HepG2 (cell line): Measurements from ENCODE around the gene DCUN1D2. TPM values are rescaled to one million over a fixed set of nuclear protein-coding genes. Genes with fewer than 3 reads are reported as not detected.
A peak's percentile ranks its signal among the peaks of the same experiment; 100 is the strongest.

Experiments
- ATAC-seq: fragments of 200-7000 bp; cut with Tn5 transposase; 3 replicates; pipeline ENCODE4 v1.9.1; 2020; ENCODE audit warnings: mild to moderate bottlenecking, moderate library complexity
- BruUV-seq: library from RNA; stranded (reverse); fragments of 400-500 nt; replicated peaks from 2 replicates; lab custom pipeline; 2021; lab: Mats Ljungman, UMichigan
- CTCF ChIA-PET: fragments of 300-600 bp; formaldehyde crosslinking; extraction: SDS; loops from one replicate; lab custom pipeline; 2021; ENCODE audit warnings: low total read pairs, inconsistent platforms, low intra/inter-chr PET ratio; lab: Yijun Ruan, JAX
- POLR2A ChIA-PET: fragments of 350-600 bp; sonication (Branson Sonifier 250); formaldehyde crosslinking; loops from one replicate; lab custom pipeline; 2020; ENCODE audit warnings: antibody characterized with exemption, inconsistent platforms; lab: Yijun Ruan, JAX
- DNase-seq: peaks from one replicate; pipeline ENCODE4 v3.0.0-alpha.2; 2015; ENCODE audit warnings: low spot score
- FAIRE-seq: peaks from 3 replicates; lab custom pipeline; 2011; peaks lifted over from hg19 to GRCh38; lab: Jason Lieb, UNC
- H2AFZ ChIP-seq: one replicate; pipeline ENCODE4 v1.6.1; 2011; ENCODE audit warnings: low read length, inconsistent platforms
- H3K27ac ChIP-seq: fragments of 300-600 bp; 3 replicates; pipeline ENCODE4 v1.8.0; 2011; ENCODE audit warnings: mixed run types, mild to moderate bottlenecking, mixed read lengths, low read length, inconsistent platforms; ENCODE audit not compliant: insufficient read depth; ENCODE audit errors: extremely low read length
- H3K27me3 ChIP-seq, 2 experiments: fragments of 200-600 bp in 1 of 2; 2 replicates in 1 of 2; 3 replicates in 1 of 2; pipeline versions ENCODE4 v1.6.0 to v1.8.0; 2011; ENCODE audit warnings: low read length in 2 of 2, mild to moderate bottlenecking in 2 of 2, moderate library complexity in 2 of 2, inconsistent platforms in 1 of 2; ENCODE audit not compliant: insufficient read depth in 2 of 2, control insufficient read depth in 1 of 2
- H3K36me3 ChIP-seq, 2 experiments: fragments of 200-600 bp in 1 of 2; replicated peaks in 1 of 2; 2 replicates in 1 of 2; 3 replicates in 1 of 2; pipeline versions ENCODE4 v1.5.1 to v1.8.0; 2011; ENCODE audit warnings: low read length in 2 of 2, inconsistent platforms in 1 of 2; ENCODE audit not compliant: insufficient read depth in 2 of 2, control insufficient read depth in 1 of 2
- H3K4me1 ChIP-seq: 2 replicates; pipeline ENCODE4 v1.5.1; 2012; ENCODE audit warnings: low read length, inconsistent platforms; ENCODE audit not compliant: insufficient read depth
- H3K4me2 ChIP-seq: 2 replicates; pipeline ENCODE4 v1.6.0; 2011; ENCODE audit warnings: low read depth, low read length, inconsistent platforms
- H3K4me3 ChIP-seq, 3 experiments: fragments of 200-600 bp in 1 of 3; sonication (generic), shearing (Covaris generic) in 1 of 3; replicated peaks in 1 of 3; 2 replicates each; pipeline ENCODE4 v1.5.1; 2011 to 2016; ENCODE audit warnings: low read length in 3 of 3, inconsistent platforms in 2 of 3, low read depth in 2 of 3, mild to moderate bottlenecking in 2 of 3, control low read depth in 1 of 3, mixed read lengths in 1 of 3; ENCODE audit not compliant: insufficient read depth in 1 of 3
- H3K79me2 ChIP-seq: one replicate; pipeline ENCODE4 v1.6.1; 2011; ENCODE audit warnings: low read length, inconsistent platforms; ENCODE audit not compliant: insufficient read depth
- H3K9ac ChIP-seq: 2 replicates; pipeline ENCODE4 v1.6.0; 2011; ENCODE audit warnings: mild to moderate bottlenecking, low read depth, low read length, inconsistent platforms; ENCODE audit not compliant: insufficient read depth
- H3K9me3 ChIP-seq: 2 replicates; pipeline ENCODE4 v1.5.1; 2012; ENCODE audit warnings: mild to moderate bottlenecking, low read length
- H4K20me1 ChIP-seq: 2 replicates; pipeline ENCODE4 v1.6.0; 2011; ENCODE audit warnings: inconsistent platforms, mild to moderate bottlenecking, low read length, moderate library complexity; ENCODE audit not compliant: insufficient read depth
- ATF1 ChIP-seq: IDR thresholded peaks from 2 replicates; pipeline ENCODE4 v1.6.1; 2016; ENCODE audit warnings: mild to moderate bottlenecking, control low read depth
- ATF7 ChIP-seq, 2 experiments: fragments of 450-650 bp in 1 of 2; sonication (generic) in 1 of 2; formaldehyde crosslinking in 1 of 2; IDR thresholded peaks; 2 replicates each; pipeline versions ENCODE4 v1.4.0 to v1.6.1; 2016 to 2020; ENCODE audit warnings: antibody characterized with exemption in 1 of 2, mild to moderate bottlenecking in 1 of 2, missing genetic modification reagents in 1 of 2
- CREB1 ChIP-seq, 2 experiments: fragments of 450-650 bp in 1 of 2; IDR thresholded peaks; 2 replicates each; pipeline ENCODE4 v1.6.1; 2016 to 2017; ENCODE audit warnings: control low read depth in 1 of 2, mild to moderate bottlenecking in 1 of 2, missing compliant biosample characterization in 1 of 2, missing genetic modification characterization in 1 of 2
- HHEX ChIP-seq: IDR thresholded peaks from 2 replicates; pipeline ENCODE4 v1.6.1; 2016; ENCODE audit warnings: control low read depth
- MLLT10 ChIP-seq: sonication (generic); formaldehyde crosslinking; IDR thresholded peaks from 2 replicates; pipeline ENCODE4 v1.4.0; 2020; ENCODE audit warnings: missing genetic modification reagents
- RBFOX2 ChIP-seq: fragments of 200-400 bp; formaldehyde crosslinking; IDR thresholded peaks from 2 replicates; pipeline ENCODE4 v1.6.1; 2017; ENCODE audit warnings: low read depth, mild to moderate bottlenecking, low read length
- ZNF615 ChIP-seq: sonication (generic); formaldehyde crosslinking; IDR thresholded peaks from 2 replicates; pipeline ENCODE4 v1.5.0; 2020; ENCODE audit warnings: mild to moderate bottlenecking, missing genetic modification reagents, borderline replicate concordance
- WGBS: methylation state at CpG from one replicate; pipeline ENCODE4 v1.1.6; 2017; ENCODE audit warnings: low lambda C conversion rate; 5-methylcytosine and 5-hydroxymethylcytosine counted together
- in situ Hi-C: cut with HindIII; loops from 2 replicates; pipeline ENCODE4 v1.10.0; 2017; ENCODE audit warnings: low pct_unique_long_range_greater_than_20kb; ENCODE audit not compliant: extremely low pct_ligation_motif_present
- intact Hi-C: fragments of 100-400 bp; cut with micrococcal nuclease; formaldehyde crosslinking; loops from one replicate; pipeline ENCODE4 v1.10.0; 2022; ENCODE audit not compliant: unreplicated experiment
- polyA plus RNA-seq, 8 experiments: library from polyadenylated mRNA; depleted of rRNA in 3 of 8; stranded (reverse) in 7 of 8; unstranded in 1 of 8; fragments of >200 nt; fragmentation: Illumina TruSeq in 4 of 8; extraction: Trizol in 4 of 8; gene quantifications; 2 replicates each; pipeline versions ENCODE4 v1.2.1 to v1.2.3, GENCODE V29; 2011 to 2016; ENCODE audit warnings: low read depth in 4 of 8, missing spikeins in 1 of 8, mixed read lengths in 1 of 8; ENCODE audit not compliant: insufficient read depth in 1 of 8
- total RNA-seq, 5 experiments: library from RNA; depleted of rRNA; stranded (reverse); fragments of >200 nt; fragmentation: Illumina TruSeq; extraction: Trizol; gene quantifications; 2 replicates each; pipeline ENCODE4 v1.2.3, GENCODE V29; 2016; ENCODE audit warnings: low read depth in 1 of 5
- TF ChIP-seq, protein P1 (sequence below): sonication (generic); formaldehyde crosslinking; IDR thresholded peaks from 2 replicates; pipeline ENCODE4 v1.4.0; 2020; ENCODE audit warnings: mild to moderate bottlenecking, low read depth, missing genetic modification reagents
- TF ChIP-seq, protein P2 (sequence below): sonication (generic); formaldehyde crosslinking; IDR thresholded peaks from 2 replicates; pipeline ENCODE4 v1.4.0; 2020; ENCODE audit warnings: missing genetic modification reagents

Gene DCUN1D2
- total and polyA plus RNA-seq, 2 of the 13 experiments (the other 11 are each of a cell fraction or from before 2014, with no cell fraction given): 9.1 to 9.6 TPM

DNA sequence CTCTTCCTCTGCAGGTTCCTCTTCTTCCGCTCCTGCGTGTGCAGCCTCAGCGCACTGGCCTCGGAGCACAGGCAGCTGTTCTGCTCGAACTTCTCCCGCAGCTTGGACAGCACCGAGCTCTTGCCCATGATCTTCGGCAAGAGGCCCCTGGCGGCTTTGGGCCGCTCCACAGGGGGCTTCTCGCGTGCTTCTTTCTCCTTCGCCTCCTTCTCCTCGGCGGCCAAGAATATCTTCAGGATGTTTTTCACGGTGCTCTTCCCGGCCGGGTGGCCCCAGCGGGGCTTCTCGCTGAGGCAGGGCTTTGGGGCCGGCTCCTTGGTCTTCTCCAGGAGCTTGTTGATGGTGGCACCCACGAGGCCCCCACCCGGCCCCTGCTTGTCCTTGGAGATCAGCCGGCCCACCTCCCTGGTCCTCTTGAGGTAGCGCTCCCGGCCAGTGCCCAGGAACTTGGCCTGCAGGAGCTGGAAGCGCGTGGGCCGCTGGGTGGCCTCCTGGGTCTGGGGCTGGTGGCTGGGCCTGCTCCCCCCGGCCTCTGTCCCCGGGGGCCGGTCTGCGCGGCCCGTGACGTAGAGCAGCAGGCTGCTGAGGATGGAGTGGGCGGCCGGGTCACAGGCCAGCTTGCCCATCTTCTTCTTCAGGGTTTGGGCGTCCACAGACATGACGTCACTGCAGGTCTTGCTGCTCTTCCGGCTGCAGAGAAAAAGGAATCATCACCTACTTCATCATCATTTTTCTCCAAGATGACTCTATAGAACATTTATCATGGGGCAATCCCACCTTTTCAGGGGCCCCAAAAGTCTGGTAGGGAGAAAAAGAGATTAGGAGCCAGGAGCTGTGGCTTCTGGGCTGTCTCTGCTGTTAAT is 82.7 kb downstream of the DCUN1D2 start:
- 66% methylated on average over 27 of the region's 41 CpGs for WGBS
- no peak for FAIRE-seq

More for the DNA sequence above, 82.7 kb downstream of the DCUN1D2 start:
- no peak overlapping the region for H3K9ac ChIP-seq
- ATAC-seq: no peak
- no peak overlapping the region for H3K4me3 ChIP-seq
- H3K36me3 ChIP-seq: no peaks in the 10 kb centered on the region
- H3K4me2 ChIP-seq: no peak overlapping the region
- H4K20me1 ChIP-seq: no peaks in the 10 kb centered on the region
- DNase-seq: no peak
- peaks cover 61% of the 10 kb centered on the region for H3K4me1 ChIP-seq
- no peak overlapping the region for H3K27ac ChIP-seq
- H3K79me2 ChIP-seq: no peaks in the 10 kb centered on the region
- no TSS peak for BruUV-seq
- intact Hi-C loops: no loop called here
- TF ChIP-seq ATF7 (IDR thresholded peaks at IDR 0.05): peak; percentile 89
- no peak for TF ChIP-seq ATF7 (CRISPR knock-in tag; IDR thresholded peaks at IDR 0.05)
- TF ChIP-seq RBFOX2: no peak
- TF ChIP-seq ZNF615 (CRISPR knock-in tag): no peak
- TF ChIP-seq MLLT10: no peak
- TF ChIP-seq ATF1: no peak
- TF ChIP-seq, protein P1, sequence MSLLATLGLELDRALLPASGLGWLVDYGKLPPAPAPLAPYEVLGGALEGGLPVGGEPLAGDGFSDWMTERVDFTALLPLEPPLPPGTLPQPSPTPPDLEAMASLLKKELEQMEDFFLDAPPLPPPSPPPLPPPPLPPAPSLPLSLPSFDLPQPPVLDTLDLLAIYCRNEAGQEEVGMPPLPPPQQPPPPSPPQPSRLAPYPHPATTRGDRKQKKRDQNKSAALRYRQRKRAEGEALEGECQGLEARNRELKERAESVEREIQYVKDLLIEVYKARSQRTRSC (CRISPR knock-in tag): no peak
- TF ChIP-seq CREB1 (IDR thresholded peaks at IDR 0.05): peak; percentile 94
- no peak for TF ChIP-seq CREB1 (CRISPR knock-in tag; IDR thresholded peaks at IDR 0.05)
- no peak for TF ChIP-seq HHEX (CRISPR knock-in tag)
- TF ChIP-seq, protein P2, sequence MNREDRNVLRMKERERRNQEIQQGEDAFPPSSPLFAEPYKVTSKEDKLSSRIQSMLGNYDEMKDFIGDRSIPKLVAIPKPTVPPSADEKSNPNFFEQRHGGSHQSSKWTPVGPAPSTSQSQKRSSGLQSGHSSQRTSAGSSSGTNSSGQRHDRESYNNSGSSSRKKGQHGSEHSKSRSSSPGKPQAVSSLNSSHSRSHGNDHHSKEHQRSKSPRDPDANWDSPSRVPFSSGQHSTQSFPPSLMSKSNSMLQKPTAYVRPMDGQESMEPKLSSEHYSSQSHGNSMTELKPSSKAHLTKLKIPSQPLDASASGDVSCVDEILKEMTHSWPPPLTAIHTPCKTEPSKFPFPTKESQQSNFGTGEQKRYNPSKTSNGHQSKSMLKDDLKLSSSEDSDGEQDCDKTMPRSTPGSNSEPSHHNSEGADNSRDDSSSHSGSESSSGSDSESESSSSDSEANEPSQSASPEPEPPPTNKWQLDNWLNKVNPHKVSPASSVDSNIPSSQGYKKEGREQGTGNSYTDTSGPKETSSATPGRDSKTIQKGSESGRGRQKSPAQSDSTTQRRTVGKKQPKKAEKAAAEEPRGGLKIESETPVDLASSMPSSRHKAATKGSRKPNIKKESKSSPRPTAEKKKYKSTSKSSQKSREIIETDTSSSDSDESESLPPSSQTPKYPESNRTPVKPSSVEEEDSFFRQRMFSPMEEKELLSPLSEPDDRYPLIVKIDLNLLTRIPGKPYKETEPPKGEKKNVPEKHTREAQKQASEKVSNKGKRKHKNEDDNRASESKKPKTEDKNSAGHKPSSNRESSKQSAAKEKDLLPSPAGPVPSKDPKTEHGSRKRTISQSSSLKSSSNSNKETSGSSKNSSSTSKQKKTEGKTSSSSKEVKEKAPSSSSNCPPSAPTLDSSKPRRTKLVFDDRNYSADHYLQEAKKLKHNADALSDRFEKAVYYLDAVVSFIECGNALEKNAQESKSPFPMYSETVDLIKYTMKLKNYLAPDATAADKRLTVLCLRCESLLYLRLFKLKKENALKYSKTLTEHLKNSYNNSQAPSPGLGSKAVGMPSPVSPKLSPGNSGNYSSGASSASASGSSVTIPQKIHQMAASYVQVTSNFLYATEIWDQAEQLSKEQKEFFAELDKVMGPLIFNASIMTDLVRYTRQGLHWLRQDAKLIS (CRISPR knock-in tag): no peak
- in situ Hi-C loops: loop anchor here (5.0 kb wide), 1 partner anchor 45 kb away; the partner anchor contains the start of gene ADPRHL1
- H3K9me3 ChIP-seq: no peaks in the 10 kb centered on the region
- H3K27me3 ChIP-seq: peaks cover 16 to 85% of the 10 kb centered on the region in 2 experiments
- POLR2A ChIA-PET: no interaction called here
- no peak overlapping the region for H2AFZ ChIP-seq
- CTCF ChIA-PET: no interaction called here
